Measurements from ENCODE around the gene ABHD15. TPM values are rescaled to one million over a fixed set of nuclear protein-coding genes. Genes with fewer than 3 reads are reported as not detected.

Gene ABHD15
- total and polyA plus RNA-seq, 2 donors (not counting 1 experiment from before 2014, with no cell fraction given) = 10.9 to 44.1 TPM

DNA sequence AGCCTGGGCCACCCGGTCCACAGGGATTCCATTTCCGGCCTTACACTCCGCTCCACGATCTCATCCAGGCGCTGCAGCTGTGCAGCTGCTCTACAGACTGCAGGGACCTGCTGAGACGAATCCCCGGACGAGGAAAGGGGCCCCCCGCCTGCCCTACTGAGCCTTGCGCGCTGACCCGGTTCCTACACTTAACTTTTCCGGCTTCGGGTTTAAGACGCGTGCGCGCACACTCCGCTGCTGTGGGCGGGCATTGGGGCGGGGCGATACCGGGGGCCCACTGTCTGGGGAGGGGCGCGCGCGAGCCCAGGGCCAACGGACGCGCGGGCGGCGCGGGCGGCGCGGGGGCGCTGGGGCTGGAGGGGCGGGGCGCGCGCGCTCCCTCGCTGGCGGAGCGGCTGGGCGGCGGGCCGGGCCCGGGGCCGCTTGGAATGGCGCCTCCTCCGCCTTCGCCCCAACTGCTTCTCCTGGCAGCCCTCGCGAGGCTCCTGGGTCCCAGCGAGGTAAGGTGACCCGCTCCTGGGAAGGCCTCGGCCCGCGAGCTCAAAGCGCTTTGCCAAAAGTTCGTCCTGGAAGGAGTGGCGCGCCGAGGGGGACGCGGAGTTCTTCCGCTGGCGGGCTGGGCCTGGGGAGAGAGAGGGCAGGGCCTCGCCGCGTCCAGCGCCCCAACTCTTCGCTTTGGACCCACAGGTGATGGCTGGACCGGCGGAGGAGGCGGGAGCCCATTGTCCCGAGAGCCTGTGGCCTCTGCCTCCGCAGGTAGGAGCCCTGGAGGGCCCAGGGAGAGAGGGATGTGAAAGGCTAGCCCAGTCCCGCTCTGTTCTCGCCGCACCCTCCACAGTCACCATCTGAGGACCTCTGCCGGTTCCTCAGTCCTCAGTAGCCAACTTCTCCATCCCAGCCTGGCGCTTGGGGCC is 1.8 kb upstream of the ABHD15 start, which contains the start of gene TP53I13:
TP53I13 (plus strand) TSS at position 371 of the 914 bp plus-strand sequence; CDS start at position 429, 58 bp downstream.
- intact Hi-C loops (cut with micrococcal nuclease) = loop anchor here (1.0 to 10.0 kb wide), 11 partner anchors 12 to 924 kb away; partner anchors contain the start of genes BLTP2, GIT1, NUFIP2 and PHF12
- no peaks in the 10 kb centered on the region for H3K27me3 ChIP-seq (replicated peaks in 1 of 4; ENCODE audit: control extremely low read depth in 1 of 4, control insufficient read depth in 3 of 4, insufficient read depth in 4 of 4, low read length in 3 of 4)
- H3K4me3 Mint-ChIP-seq = peak within 1 kb of the TSS; percentile 99
- POLR2A ChIA-PET = interaction anchor here (0.6 to 2.9 kb wide), 7 partner anchors 12 to 618 kb away, joined by 3 to 12 read pairs (median 4); partner anchors contain the start of gene ANKRD13B
- H3K27ac ChIP-seq (ENCODE audit: low read length in 2 of 2) = peak within 1 kb of the TSS; percentile 71 to 76
- peaks cover 39% of the 10 kb centered on the region for H3K4me1 Mint-ChIP-seq
- H3K9me3 Mint-ChIP-seq (ENCODE audit: insufficient read depth) = no peaks in the 10 kb centered on the region
- peak within 1 kb of the TSS; percentile 100 for H3K4me2 ChIP-seq (replicated peaks; ENCODE audit: low read depth, low read length, poor library complexity, severe bottlenecking)
- H3K4me3 ChIP-seq (ENCODE audit: control extremely low read depth in 1 of 5, extremely low read depth in 1 of 5, insufficient read depth in 1 of 5, low read depth in 2 of 5, low read length in 4 of 5) = peak within 1 kb of the TSS; percentile 71 to 99 (median 80)
- H3K27me3 Mint-ChIP-seq = no peaks in the 10 kb centered on the region
- peak within 1 kb of the TSS; percentile 94 for H2AFZ ChIP-seq (ENCODE audit: insufficient read depth, low read depth, low read length, poor library complexity, severe bottlenecking)
- no peak for TF ChIP-seq EZH2 (IDR thresholded peaks at IDR 0.05; ENCODE audit: borderline replicate concordance, insufficient read depth, low read depth, low read length, poor library complexity, severe bottlenecking)
- H3K9ac ChIP-seq (ENCODE audit: low read length) = peak within 1 kb of the TSS; percentile 82
- ATAC-seq (ENCODE audit: low read depth) = peak; percentile 60
- H3K4me1 ChIP-seq (ENCODE audit: control insufficient read depth in 2 of 2, insufficient read depth in 2 of 2, low read length in 2 of 2) = peaks cover 27 to 40% of the 10 kb centered on the region in 2 donors
- under 1% methylated on average over 84 of the region's 85 CpGs for WGBS (ENCODE audit: insufficient coverage)
- H3K36me3 ChIP-seq (replicated peaks in 1 of 2; ENCODE audit: control extremely low read depth in 1 of 2, control insufficient read depth in 1 of 2, extremely low read depth in 1 of 2, insufficient read depth in 2 of 2, low read length in 1 of 2) = peaks cover 0 to 5% of the 10 kb centered on the region in 2 experiments
- H3K9me3 ChIP-seq (ENCODE audit: control extremely low read depth in 1 of 3, control insufficient read depth in 2 of 3, insufficient read depth in 1 of 3, low read length in 2 of 3) = no peaks in the 10 kb centered on the region
- peaks cover 12% of the 10 kb centered on the region for H3K79me2 ChIP-seq (ENCODE audit: control insufficient read depth, insufficient read depth, low read length)
- peak within 1 kb of the TSS; percentile 97 for H3K27ac Mint-ChIP-seq
- DNase-seq = peak; percentile 92
- CTCF ChIA-PET = interaction anchor here (0.6 to 24.3 kb wide), 18 partner anchors 8 to 198 kb away, joined by 3 to 336 read pairs (median 4); no protein-coding TSS in a partner anchor
- H4K20me1 ChIP-seq (ENCODE audit: control insufficient read depth, insufficient read depth, low read length, poor library complexity, severe bottlenecking) = peaks cover 7% of the 10 kb centered on the region

DNA sequence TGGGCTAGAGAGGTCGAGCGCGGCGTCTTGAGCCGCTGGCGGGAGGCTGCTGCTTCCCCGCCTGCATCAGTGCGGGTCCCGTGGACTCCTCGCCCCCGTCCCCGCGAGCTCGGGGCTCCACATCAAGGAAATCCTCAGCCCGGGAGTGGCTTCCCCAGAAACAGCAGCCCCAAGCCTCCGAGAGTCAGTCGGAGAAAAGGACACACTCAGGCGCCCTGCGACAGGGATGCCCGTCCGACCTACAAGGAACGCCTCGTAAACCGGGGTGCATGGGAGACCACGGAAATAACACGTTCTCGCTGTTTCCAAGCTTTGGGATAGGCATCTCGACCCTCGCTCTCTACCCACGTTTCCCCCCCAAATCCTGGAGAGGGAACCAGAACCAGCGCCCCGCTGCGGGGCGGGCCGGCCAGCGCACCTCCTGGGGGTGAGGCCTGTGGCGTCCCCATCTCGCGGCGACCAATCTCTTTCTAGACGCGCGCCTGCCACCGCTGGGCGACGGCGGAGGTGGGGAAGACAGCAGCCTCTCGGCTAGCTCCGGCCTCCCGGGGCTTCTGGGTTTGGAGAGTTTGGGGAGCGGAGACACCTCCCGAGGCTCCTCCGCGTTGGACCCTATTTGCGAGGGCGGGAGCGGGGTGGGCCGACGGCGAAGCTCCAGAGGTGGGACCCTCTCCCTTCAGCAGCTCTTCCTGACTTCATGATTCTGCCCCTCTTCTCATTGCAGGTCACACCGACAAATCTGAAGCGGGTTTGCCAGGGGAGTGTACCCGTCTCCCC is 905 bp upstream of the ABHD15 start:
- Mint-ChIP-seq H3K27me3 (no peaks in the 10 kb centered on the region), H3K9me3 (ENCODE audit: insufficient read depth) (no peaks in the 10 kb centered on the region), H3K27ac (peak overlapping the region; percentile 97), H3K4me1 (peaks cover 40% of the 10 kb centered on the region), H3K4me3 (peak overlapping the region; percentile 99)
- peak overlapping the region; percentile 100 for H3K4me2 ChIP-seq (replicated peaks; ENCODE audit: low read depth, low read length, poor library complexity, severe bottlenecking)
- intact Hi-C loops (cut with micrococcal nuclease) = loop anchor here (1.0 to 10.0 kb wide), 11 partner anchors 13 to 923 kb away; partner anchors contain the start of genes BLTP2, GIT1, NUFIP2 and PHF12
- peaks cover 0 to 3% of the 10 kb centered on the region in 2 experiments for H3K36me3 ChIP-seq (replicated peaks in 1 of 2; ENCODE audit: control extremely low read depth in 1 of 2, control insufficient read depth in 1 of 2, extremely low read depth in 1 of 2, insufficient read depth in 2 of 2, low read length in 1 of 2)
- TF ChIP-seq, protein P1, sequence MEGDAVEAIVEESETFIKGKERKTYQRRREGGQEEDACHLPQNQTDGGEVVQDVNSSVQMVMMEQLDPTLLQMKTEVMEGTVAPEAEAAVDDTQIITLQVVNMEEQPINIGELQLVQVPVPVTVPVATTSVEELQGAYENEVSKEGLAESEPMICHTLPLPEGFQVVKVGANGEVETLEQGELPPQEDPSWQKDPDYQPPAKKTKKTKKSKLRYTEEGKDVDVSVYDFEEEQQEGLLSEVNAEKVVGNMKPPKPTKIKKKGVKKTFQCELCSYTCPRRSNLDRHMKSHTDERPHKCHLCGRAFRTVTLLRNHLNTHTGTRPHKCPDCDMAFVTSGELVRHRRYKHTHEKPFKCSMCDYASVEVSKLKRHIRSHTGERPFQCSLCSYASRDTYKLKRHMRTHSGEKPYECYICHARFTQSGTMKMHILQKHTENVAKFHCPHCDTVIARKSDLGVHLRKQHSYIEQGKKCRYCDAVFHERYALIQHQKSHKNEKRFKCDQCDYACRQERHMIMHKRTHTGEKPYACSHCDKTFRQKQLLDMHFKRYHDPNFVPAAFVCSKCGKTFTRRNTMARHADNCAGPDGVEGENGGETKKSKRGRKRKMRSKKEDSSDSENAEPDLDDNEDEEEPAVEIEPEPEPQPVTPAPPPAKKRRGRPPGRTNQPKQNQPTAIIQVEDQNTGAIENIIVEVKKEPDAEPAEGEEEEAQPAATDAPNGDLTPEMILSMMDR (IDR thresholded peaks at IDR 0.05) = peak; percentile 61
- TF ChIP-seq EZH2 (IDR thresholded peaks at IDR 0.05; ENCODE audit: borderline replicate concordance, insufficient read depth, low read depth, low read length, poor library complexity, severe bottlenecking) = no peak
- under 1% methylated on average over 63 of the region's 63 CpGs for WGBS (ENCODE audit: insufficient coverage)
- ATAC-seq (ENCODE audit: low read depth) = peak; percentile 56
- H2AFZ ChIP-seq (ENCODE audit: insufficient read depth, low read depth, low read length, poor library complexity, severe bottlenecking) = peak overlapping the region; percentile 87
- peak overlapping the region; percentile 82 for H3K9ac ChIP-seq (ENCODE audit: low read length)
- H3K27ac ChIP-seq (ENCODE audit: low read length in 2 of 2) = peak overlapping the region; percentile 71 to 76
- no peaks in the 10 kb centered on the region for H3K27me3 ChIP-seq (replicated peaks in 1 of 4; ENCODE audit: control extremely low read depth in 1 of 4, control insufficient read depth in 3 of 4, insufficient read depth in 4 of 4, low read length in 3 of 4)
- H3K79me2 ChIP-seq (ENCODE audit: control insufficient read depth, insufficient read depth, low read length) = peaks cover 17% of the 10 kb centered on the region
- ChIA-PET POLR2A (interaction anchor here (0.6 to 2.9 kb wide), 5 partner anchors 11 to 617 kb away, joined by 3 to 12 read pairs (median 5); partner anchors contain the start of gene ANKRD13B), CTCF (interaction anchor here (0.6 to 24.3 kb wide), 14 partner anchors 9 to 198 kb away, joined by 3 to 336 read pairs (median 4); no protein-coding TSS in a partner anchor)
- H3K4me1 ChIP-seq (ENCODE audit: control insufficient read depth in 2 of 2, insufficient read depth in 2 of 2, low read length in 2 of 2) = peaks cover 31 to 42% of the 10 kb centered on the region in 2 donors
- H4K20me1 ChIP-seq (ENCODE audit: control insufficient read depth, insufficient read depth, low read length, poor library complexity, severe bottlenecking) = no peaks in the 10 kb centered on the region
- H3K4me3 ChIP-seq (ENCODE audit: control extremely low read depth in 1 of 5, extremely low read depth in 1 of 5, insufficient read depth in 1 of 5, low read depth in 2 of 5, low read length in 4 of 5) = peak overlapping the region; percentile 64 to 99 (median 80)
- H3K9me3 ChIP-seq (ENCODE audit: control extremely low read depth in 1 of 3, control insufficient read depth in 2 of 3, insufficient read depth in 1 of 3, low read length in 2 of 3) = no peaks in the 10 kb centered on the region
- DNase-seq = peak; percentile 90

All from B cell (primary cell).